GF-D8 (cell line): ENCODE data around the gene SLC6A8.
"Not testable (repeated sequence)": the region's sequence is repeated elsewhere in the genome, so short reads cannot be mapped to it uniquely, and the experiment has no call there.

ENCODE experiments used
- DNase-seq: peaks from one replicate; lab custom pipeline; 2025; lab: John Stamatoyannopoulos, UW

SLC6A8 gene

DNA sequence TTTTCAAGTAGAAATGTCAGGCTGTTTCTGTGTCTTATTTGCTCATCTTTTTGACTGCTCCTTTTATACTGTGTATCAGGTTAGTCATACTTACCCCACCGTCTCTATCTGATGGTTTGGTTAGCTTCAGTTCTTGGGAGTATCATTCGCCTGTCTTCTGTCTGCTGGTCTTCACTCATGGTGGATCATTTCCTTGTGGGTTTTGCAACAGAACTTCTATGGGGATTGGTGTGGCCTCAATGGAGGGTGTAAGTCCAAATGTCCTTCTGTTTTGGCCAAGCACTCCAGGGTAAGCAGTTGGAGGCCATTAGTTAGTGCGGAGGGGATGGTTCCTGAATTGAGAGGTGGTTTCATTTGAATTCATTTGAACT is 44.1 kb downstream of the SLC6A8 start:
- DNase-seq = no peak

- DNase-seq = no peak
Measured at GRCh38 chrX:153732401-153732800, 44.7 kb downstream of the SLC6A8 start.

DNA sequence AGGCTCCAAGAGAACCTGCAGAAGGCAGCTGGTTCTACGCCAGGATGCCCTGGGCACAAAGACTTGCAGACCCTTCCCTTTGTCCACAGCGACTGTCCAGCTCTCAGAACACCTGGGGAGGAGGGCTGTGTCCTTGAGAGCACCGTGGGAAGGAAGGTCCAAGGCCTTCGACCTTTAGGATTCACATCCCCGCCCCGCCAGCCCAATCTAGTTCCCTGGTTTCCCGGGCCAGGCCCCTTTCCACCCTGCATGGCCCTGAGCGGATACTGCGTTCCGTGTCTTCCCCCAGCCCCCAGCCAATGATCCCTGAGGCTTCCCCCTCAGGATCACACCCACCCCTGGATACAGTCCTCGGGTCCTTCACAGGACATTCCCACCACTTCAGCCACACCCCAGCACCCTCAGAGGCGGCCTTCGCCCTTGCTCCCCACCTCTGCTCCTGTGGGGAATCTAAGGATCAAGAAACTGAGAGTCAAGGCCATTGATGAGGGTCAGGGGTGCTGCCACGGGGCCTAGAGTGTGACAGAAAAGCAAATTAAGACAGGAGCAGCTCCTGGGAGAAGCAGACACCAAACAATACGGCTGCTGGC is 46.0 kb downstream of the SLC6A8 start:
- no peak for DNase-seq

DNA sequence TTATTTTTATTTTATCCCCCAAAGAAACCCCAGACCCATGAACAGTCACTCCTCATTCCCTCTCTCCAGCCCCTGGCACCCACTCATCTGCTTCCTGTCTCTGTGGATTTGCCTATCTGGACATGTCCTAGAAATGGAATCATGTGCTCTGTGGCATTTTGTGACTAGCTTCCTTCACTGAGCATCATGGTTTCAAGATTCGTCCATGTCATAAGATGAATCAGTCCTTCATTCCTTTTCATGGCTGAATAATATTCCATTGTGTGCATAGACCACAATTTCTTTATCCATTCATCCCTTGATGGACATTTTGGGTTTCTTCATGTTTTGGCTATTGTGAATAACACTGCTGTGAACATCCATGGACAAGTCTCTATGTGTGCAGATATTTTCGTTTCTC is 47.1 kb downstream of the SLC6A8 start:
- DNase-seq = no peak

- DNase-seq = no peak
Measured at GRCh38 chrX:153735274-153735673, 47.5 kb downstream of the SLC6A8 start.

DNA sequence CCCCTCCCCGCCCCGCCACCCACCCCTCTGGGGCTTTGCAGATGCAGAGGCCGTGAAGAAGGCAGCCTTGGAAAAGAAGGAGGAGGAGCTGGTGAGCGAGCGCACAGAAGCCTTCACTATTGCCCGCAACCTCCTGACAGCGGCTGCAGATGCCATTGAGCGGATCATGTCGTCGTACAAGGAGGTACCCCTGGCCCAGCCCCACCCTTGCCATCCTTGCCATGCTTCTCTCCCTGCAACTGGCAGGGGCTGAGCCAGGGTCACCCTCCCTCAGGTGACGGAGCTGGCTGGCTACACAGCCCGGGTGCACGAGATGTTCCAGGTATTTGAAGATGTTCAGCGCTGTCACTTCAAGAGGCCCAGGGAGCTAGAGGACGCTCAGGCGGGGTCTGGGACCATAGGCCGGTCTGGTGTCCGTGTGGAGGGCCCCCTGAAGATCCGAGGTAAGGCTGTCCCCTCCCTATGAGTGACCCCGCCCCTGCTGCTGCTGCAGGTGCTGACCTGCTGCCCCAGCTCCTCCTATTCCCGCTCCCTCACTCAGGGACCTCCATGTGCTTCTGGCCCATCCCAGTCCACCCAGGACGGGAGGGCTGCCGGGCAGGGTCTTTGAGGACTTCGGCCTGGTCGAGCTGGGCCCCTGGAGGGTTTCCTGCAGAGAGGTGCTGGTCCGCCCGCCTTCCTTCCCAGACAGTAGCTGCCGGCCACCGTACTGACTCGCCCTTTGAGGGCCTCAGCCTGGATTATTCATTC is 48.5 kb downstream of the SLC6A8 start:
- no peak for DNase-seq

GRCh38 chrX:153736871-153737441 is 49.2 kb downstream of the SLC6A8 start:
- DNase-seq = no peak

- no peak for DNase-seq
Measured at GRCh38 chrX:153738056-153738605, 50.4 kb downstream of the SLC6A8 start.

- DNase-seq = no peak
Measured at GRCh38 chrX:153739754-153740486, 52.2 kb downstream of the SLC6A8 start.

- no peak for DNase-seq
Measured at GRCh38 chrX:153740631-153741222, 53.0 kb downstream of the SLC6A8 start.

- DNase-seq = no peak
Measured at GRCh38 chrX:153741446-153741845, 53.7 kb downstream of the SLC6A8 start.

- DNase-seq = not testable (repeated sequence)
Measured at GRCh38 chrX:153742111-153742510, 54.4 kb downstream of the SLC6A8 start.

DNA sequence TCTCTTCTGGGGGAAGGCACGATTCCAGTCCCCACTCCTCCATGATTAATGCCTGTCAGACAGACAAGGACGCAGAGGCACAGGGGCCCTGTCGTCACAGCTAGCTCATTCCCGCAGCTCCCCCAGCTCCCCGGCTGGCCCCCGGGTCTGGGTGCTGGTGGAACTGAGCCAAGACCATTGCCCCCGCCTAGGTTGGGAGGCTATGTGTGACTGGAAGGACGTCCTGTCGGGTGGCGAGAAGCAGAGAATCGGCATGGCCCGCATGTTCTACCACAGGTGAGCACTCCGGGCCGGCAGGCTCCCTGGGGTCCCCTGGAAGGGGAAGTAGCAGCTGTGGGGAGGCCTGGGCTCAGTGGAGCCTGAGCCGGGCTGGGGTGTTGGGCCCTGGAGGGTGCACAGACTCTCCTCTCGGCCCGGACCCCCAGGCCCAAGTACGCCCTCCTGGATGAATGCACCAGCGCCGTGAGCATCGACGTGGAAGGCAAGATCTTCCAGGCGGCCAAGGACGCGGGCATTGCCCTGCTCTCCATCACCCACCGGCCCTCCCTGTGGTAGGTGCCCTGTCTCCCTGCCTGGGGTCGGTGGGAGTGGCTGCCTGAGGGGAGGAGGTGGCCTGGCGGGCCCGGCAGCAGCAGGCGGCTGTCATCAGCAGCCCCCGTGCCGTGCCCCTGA is 55.2 kb downstream of the SLC6A8 start:
- not testable (repeated sequence) for DNase-seq

DNA sequence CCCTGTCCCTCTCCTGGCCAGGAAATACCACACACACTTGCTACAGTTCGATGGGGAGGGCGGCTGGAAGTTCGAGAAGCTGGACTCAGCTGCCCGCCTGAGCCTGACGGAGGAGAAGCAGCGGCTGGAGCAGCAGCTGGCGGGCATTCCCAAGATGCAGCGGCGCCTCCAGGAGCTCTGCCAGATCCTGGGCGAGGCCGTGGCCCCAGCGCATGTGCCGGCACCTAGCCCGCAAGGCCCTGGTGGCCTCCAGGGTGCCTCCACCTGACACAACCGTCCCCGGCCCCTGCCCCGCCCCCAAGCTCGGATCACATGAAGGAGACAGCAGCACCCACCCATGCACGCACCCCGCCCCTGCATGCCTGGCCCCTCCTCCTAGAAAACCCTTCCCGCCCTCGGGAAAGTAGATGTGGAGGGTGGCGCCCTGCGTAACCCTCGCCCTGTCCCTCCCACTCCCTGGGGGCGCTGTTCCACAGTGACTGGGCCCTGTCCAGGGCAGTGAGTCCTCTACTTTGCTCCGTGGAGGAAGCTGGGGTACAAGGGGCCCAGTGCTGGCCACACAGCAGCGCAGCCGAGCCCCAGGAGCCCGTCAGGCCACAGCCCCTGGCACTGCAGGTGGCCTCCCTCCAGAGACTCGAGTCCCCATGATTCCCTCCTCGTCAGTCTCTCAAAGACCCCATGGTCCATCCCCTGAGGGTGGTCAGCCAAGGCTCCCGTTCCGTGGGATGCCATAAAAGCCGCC is 55.9 kb downstream of the SLC6A8 start:
- DNase-seq = not testable (repeated sequence)

- no peak for DNase-seq
Measured at GRCh38 chrX:153744210-153745066, 56.7 kb downstream of the SLC6A8 start.

GRCh38 chrX:153745067-153745433 is 57.3 kb downstream of the SLC6A8 start:
- not testable (repeated sequence) for DNase-seq
